SU-DHL-6 (cell line): ENCODE measurements around the gene NSMF.

Source experiments
- CTCF ChIP-seq: fragments of 200-600 bp; sonication (generic); IDR thresholded peaks from one replicate; pipeline ENCODE4 v1.5.1; 2017; ENCODE audit warnings: antibody characterized with exemption, mild to moderate bottlenecking, low read length, moderate library complexity; ENCODE audit not compliant: insufficient read depth, poor library complexity, severe bottlenecking
- EZH2phosphoT487 ChIP-seq: fragments of 200-600 bp; sonication (generic), shearing (Covaris generic); conservative IDR thresholded peaks from 2 replicates; pipeline ENCODE4 v1.6.1; 2018; ENCODE audit warnings: mild to moderate bottlenecking, antibody characterized with exemption, low read length, moderate library complexity, mixed read lengths

DNA sequence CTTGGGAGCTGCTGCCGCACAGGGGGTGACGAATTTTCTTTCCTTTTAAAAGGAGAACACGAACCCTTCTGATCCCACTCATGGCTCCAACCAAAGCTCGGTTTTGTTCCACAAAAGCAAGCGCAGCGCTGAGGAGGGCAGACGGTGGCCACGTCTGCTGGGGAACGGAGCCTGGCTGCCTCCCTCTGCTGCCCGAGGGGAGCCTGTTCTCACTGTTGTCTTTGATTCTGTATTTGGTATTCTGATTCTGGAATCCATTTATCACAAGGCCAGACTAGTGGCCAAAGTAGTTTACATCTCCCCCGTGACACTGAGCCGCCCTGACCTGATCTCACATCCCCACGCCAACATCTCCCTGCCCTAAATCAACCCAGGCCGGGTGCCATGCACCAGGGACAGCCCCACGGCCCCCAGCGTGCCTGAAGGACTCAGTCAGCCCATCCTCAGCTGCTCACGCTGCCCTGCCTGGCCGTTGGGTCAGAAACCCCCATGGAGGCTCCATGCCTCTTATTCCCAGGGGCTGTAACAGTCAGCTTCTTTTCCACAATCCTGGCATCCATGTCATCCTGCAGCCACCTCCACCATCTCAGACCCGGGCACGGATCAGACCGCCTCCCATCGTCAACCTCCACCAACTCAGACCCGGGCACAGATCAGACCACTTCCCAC lies 6.7 kb upstream of the NSMF start:
- no peak for TF ChIP-seq CTCF
- TF ChIP-seq EZH2phosphoT487, result no peak
